ENCODE measurements around the gene ICA1. TPM values are rescaled to one million over a fixed set of nuclear protein-coding genes. Genes with fewer than 3 reads are reported as not detected.

Gene ICA1
- total RNA-seq, 4 donors from 2014 or later: 9.7 to 61.8 (median 31.6) TPM

- ATAC-seq (ENCODE audit: low FRiP score) (no peak), DNase-seq (ENCODE audit: low spot score) (no peak)
- TF ChIP-seq CTCF (IDR thresholded peaks at IDR 0.05): no peak
Observed at GRCh38 chr7:8161364-8161828, 100.6 kb downstream of the ICA1 start.

- DNase-seq (ENCODE audit: low spot score) (no peak), ATAC-seq (ENCODE audit: low FRiP score) (no peak)
- TF ChIP-seq CTCF (IDR thresholded peaks at IDR 0.05): no peak
Observed at GRCh38 chr7:8160779-8161345, 101.1 kb downstream of the ICA1 start.

GRCh38 chr7:8160250-8160649 is 101.7 kb downstream of the ICA1 start:
- no peak for DNase-seq (ENCODE audit: low spot score)
- no peak for TF ChIP-seq CTCF (IDR thresholded peaks at IDR 0.05)
- no peak for ATAC-seq (ENCODE audit: low FRiP score)

GRCh38 chr7:8159595-8159994 is 102.4 kb downstream of the ICA1 start:
- ATAC-seq (ENCODE audit: low FRiP score) (no peak), DNase-seq (ENCODE audit: low spot score) (no peak)
- no peak for TF ChIP-seq CTCF (IDR thresholded peaks at IDR 0.05)

- DNase-seq (ENCODE audit: low spot score): no peak
- TF ChIP-seq CTCF (IDR thresholded peaks at IDR 0.05): no peak
- no peak for ATAC-seq (ENCODE audit: low FRiP score)
Observed at GRCh38 chr7:8157296-8157695, 104.7 kb downstream of the ICA1 start.

GRCh38 chr7:8155836-8156235 is 106.1 kb downstream of the ICA1 start:
- ATAC-seq (ENCODE audit: low FRiP score) (no peak), DNase-seq (ENCODE audit: low spot score) (no peak)
- no peak for TF ChIP-seq CTCF (IDR thresholded peaks at IDR 0.05)

- no peak for DNase-seq (ENCODE audit: low spot score)
- no peak for TF ChIP-seq CTCF (IDR thresholded peaks at IDR 0.05)
- ATAC-seq (ENCODE audit: low FRiP score): no peak
Observed at GRCh38 chr7:8154272-8154671, 107.7 kb downstream of the ICA1 start.

Data from omental fat pad (tissue), 4 donors.